Stimulated activated CD8-positive, alpha-beta memory T cell treated with anti-CD3 and anti-CD28 coated beads, Interleukin-2, amount 100 ng/mL, for 1 hour (primary cell): ENCODE measurements around the gene ARHGAP12.

Source experiments
- DNase-seq, 2 donors: peaks; one replicate each; pipeline ENCODE4 v3.0.0-alpha.2; 2020; ENCODE audit warnings: low read depth in 2 of 2

The ARHGAP12 gene

DNA sequence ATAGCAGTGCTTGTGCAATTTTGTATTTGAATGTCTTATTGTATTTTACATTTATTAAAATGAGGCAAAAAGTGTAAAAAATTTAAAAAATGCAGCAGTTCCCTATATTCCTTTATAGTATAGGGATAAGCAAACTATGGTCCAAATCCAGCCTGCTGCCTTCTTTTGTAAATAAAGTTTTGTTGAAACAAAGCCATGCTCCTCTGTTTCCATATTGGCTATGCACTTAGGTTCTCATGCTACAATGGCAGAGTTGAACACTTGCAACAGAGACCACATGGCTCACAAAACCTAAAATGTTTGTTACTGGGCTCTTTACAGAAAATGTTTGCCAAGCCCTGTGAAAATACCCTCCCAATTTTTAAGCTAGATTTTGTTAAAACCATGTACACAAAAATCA lies 50.1 kb downstream of the ARHGAP12 start:
- no peak for DNase-seq

DNA sequence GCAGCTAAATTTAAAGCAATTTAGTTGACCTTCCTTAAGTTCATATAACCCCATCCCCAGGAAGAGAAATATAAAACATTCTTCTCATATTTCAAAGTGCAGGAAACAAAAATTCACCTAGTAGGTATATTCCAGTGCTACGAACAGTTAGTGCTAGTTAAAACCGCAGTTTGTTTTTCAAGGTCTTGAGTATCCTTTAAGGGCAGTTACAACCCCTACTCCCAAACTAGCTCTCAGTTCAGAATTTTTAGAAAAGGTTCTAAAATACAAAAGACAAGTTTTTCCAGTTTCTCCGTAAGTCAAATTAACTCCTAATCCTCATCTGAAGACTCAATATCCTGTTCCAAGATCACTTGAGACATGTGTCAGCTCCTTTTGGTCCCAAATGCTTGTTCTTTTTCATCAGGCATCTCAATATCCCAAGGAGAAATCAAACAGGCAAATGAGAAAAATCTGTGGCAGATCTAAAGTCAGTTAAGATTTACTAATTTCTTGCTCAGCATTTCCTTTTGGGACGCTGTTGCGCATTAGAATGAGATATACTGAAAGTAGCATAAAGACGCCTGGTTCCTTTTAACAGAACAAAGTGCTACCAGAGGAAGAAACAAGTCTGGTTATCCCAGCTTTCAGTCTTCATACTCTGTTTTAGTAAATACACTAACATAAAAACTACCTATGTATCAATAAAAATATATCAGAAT lies 51.8 kb downstream of the ARHGAP12 start:
- no peak for DNase-seq

GRCh38 chr10:31875608-31876007 lies 53.0 kb downstream of the ARHGAP12 start:
- DNase-seq: no peak

- DNase-seq: no peak
Measured at GRCh38 chr10:31873724-31874123, 54.9 kb downstream of the ARHGAP12 start.

DNA sequence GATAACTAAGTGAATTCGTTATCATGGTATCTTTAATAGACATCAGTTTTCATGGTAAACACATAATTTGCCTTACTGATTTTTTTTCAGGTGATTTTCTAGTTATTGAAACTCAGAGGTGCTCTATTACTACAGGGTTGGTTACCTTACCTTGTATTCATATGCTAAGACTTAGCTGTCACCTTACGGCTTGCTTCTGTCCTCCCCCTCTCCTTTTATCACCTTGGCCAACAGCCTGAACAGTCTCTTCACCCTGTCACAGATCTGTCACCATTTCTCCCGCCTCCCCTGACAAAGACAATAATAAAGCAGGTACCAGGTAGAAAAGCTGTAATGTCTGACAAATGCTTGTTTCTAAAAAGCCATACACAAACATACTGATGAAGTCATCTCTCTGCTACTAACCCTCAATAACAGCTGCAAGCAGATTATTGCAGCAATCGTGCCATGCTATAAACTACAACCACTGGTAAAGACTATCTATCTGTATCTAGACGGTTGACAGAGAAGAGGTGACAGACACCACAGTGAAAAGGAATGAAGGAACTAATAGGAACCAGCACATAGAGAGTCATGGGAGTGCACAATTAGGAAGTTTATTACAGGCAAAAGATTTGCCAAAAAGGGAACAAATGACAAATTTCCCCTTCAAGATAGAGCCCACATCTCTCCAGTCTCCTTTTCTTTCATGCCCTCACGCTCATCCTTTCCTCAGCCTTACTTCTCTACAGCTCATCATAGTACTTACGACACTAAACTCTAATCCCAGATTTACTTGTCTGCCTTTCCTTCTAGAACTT lies 57.2 kb downstream of the ARHGAP12 start:
- no peak for DNase-seq

DNA sequence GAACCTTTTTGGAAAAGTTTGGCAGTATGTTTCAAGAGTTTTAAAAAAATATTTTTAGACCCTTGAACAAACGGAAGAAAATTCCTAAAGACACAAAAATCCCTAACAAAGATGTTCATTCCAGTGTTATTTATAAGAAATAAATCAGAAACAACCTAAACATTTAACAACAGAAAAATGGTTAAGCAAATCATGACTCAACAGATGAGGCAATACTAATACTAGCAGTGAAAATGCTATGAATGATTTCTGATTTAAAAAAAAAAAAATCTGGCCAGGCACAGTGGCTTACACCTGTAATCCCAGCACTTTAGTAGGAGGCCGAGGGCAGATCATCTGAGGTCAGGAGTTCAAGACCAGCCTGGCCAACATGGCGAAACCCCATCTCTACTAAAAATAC lies 61.0 kb downstream of the ARHGAP12 start:
- no peak for DNase-seq

GRCh38 chr10:31866118-31866670 lies 62.4 kb downstream of the ARHGAP12 start:
- no peak for DNase-seq

GRCh38 chr10:31864834-31865518 lies 63.7 kb downstream of the ARHGAP12 start:
- no peak for DNase-seq

DNA sequence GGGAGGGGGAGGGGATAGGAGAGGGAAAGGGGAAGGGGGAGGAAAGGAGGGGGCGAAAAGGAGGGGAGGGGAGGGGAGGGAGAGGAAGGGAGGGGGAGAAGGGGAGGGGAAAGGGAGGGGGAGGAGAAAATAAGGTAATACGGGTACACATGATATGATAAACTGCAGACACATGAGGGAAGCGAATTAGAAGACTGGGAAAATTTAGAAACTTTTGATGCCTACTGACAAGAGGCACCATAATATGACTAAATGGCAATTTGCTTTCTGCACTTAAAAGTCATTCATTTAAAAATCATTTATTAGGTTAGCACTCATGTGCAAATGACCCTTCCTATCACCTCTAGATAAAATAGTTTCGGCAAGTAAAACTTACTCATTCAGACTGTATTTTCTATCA lies 73.6 kb downstream of the ARHGAP12 start:
- DNase-seq: no peak

DNA sequence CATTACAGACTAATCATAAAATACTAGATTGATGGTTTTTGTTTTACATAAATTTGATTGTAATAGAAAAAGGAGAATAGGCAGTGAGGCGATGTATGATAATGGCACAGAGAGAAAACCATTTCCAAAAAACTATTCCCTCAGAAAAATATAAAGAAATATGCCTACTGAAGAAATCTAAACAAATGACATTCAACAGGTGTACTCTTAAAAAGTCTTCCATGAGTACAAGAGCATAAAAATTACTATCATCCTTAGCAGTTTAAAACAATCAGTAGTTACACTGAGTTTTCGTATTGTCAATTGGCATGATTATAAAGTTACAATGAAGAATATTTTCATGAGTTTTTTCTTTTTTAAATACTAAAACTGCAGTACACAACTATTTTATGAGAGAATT lies 75.0 kb downstream of the ARHGAP12 start:
- DNase-seq: no peak

GRCh38 chr10:31851216-31851615 lies 77.4 kb downstream of the ARHGAP12 start:
- no peak for DNase-seq

DNA sequence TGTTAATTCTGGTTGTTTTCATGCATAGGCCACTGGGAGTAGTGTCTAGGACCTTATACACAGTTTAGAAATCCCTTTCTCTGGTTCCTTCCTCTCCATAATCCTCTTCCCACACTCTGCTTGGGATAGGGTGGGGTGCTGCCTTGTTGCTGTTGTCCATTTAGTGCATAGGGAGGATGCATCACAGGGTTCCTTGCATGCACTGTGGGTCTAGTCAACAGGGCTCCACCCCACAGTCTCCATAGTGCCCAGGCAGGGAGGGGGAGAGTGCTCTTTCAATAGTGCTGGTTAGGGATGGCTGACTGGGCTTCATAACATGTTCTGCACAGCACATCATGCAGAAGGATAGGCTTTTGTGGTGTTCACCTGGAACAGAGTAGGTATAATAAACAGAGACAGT lies 81.1 kb downstream of the ARHGAP12 start:
- no peak for DNase-seq

- DNase-seq: no peak
Measured at GRCh38 chr10:31838709-31839108, 89.9 kb downstream of the ARHGAP12 start.

GRCh38 chr10:31838065-31838464 lies 90.6 kb downstream of the ARHGAP12 start:
- no peak for DNase-seq

GRCh38 chr10:31836569-31837406 lies 91.8 kb downstream of the ARHGAP12 start:
- DNase-seq: no peak

DNA sequence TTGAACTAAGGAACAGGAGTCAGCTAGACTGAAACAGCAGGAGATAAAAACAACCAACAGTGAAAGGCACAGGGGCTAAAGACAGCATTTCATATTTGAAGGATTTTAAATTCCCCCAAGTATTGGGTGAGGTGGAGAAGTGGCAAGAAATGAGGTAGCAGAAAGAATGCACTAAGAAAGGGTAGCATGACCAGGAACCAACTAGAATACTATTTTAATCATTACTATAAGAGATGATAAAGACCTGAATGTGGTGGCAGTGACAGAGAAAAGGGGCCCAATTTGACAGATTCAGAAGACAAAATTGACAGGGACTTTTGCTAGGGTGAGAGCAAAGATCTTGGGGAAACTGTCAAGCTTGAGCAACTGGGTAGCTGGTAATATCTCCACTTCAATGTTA lies 94.9 kb downstream of the ARHGAP12 start:
- DNase-seq: no peak

GRCh38 chr10:31832261-31832660 lies 96.4 kb downstream of the ARHGAP12 start:
- DNase-seq: no peak

GRCh38 chr10:31830887-31831286 lies 97.7 kb downstream of the ARHGAP12 start:
- DNase-seq: no peak

DNA sequence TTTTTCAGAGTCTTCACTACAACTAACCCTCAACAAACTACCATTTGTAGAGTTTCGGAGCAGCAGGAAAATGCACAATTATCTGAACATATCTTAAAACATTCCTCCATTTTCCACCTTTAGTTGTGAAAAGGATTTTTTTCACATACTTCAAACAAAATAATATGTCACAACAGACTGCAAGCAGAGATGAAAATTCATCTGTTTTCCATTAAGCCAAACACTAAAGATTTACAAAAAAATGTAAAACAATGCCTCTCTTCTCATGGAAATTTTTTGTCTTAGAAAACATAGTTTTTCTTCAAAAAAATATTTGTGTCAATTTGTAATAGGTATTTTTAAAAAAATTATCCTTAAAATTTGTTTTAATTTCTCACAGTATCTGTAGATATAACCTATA lies 98.9 kb downstream of the ARHGAP12 start:
- DNase-seq: no peak

DNA sequence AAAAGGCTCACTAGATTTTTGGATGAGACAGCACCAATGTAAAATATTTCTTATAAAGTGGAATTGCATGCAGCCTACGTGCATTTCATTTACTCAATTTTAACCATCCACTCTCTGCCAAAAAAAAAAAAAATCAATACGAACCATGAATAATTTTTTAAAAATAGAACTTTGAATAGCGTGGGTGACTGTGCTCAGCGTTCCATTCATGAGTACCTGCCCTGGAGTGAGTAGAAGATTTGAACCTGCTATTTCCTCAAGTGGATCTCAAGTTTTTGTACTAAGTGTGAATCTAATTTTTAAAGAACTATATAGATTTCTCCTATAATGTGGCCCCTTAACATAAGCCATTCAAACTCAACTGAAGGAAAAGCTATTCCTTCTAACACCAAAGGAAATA lies 105.3 kb downstream of the ARHGAP12 start:
- DNase-seq: no peak

DNA sequence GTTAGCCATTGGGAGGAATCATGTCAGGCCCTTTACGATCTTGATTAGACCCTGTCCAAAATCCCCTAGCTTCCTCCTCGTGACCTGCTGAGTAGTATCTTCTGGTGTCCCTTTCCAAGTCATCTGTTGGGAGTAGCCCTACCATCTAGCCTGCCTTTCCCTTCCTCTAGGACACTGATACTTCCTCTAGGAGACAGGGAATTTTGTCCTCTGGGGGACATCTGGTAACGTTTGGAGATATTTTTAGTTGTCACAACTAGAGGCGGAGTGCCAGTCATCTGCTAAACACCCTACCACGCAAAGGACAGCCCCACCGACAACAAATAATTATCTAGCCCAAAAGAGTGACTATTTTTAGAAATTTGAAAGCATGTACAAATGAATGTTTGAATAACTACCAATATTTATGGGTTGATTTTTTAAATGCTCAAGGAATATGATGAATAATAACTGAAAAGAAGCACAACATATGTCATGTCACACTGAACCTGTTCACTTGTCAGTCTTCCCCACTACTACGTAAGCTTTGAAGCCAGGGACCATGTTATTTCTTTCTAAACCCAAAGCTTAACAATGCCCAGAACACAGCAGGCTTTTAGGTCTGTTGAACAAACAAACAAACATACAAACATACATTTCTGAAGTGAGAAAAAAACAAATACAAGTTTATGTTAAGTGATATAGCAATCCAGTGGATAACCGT lies 105.9 kb downstream of the ARHGAP12 start:
- DNase-seq: no peak
